Kidney glomerular epithelial cell (primary cell): ENCODE measurements around the gene SCN2B.

Experiments used
- DNase-seq: peaks from one replicate; lab custom pipeline; 2025; lab: John Stamatoyannopoulos, UW

The SCN2B gene

DNA sequence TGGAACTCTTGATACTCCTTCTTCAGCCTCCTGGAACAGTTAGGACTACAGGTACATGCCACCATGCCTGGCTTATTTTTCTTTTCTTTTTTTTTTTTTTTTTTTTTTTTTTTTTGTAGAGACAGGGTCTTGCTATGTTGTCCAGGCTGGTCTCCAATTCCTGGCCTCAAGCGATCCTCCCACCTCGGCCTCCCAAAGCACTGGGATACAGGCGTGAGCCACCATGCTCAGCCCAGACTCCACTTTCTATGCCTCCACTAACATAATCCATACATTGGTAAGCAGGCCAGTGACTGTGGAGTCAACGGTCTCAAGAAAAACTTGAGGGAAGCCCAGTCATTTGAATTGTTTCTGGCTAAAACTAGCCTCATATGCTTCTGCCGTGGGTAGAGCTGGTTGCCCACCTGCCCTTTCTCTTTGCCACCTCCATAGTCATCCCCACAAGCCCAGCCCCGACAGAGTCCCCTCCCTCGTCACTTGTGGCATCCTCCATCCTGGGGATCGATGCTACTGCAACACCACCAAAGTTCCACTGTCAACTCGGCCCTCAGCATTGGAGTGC lies 2.4 kb downstream of the SCN2B start:
- DNase-seq: no peak

DNA sequence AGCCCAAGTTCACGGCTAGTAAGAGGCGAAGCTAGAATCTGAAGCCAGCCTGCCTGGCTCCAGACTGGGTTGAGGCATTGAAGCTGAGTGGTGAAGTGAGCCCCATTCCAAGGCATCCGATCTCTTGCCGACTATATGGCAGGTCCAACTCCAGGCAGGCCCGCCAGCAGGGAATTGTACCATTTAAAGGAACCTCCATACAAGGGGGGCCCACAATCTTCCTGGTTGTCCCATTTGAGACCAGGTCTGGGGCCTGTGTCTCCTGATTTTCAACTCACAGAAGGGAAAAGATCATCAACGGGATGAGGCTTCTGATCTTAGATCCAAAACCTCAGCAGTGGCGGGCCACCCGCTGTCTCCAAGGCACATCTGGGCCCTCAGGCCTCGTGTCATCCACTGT lies 4.1 kb downstream of the SCN2B start:
- DNase-seq: no peak

DNA sequence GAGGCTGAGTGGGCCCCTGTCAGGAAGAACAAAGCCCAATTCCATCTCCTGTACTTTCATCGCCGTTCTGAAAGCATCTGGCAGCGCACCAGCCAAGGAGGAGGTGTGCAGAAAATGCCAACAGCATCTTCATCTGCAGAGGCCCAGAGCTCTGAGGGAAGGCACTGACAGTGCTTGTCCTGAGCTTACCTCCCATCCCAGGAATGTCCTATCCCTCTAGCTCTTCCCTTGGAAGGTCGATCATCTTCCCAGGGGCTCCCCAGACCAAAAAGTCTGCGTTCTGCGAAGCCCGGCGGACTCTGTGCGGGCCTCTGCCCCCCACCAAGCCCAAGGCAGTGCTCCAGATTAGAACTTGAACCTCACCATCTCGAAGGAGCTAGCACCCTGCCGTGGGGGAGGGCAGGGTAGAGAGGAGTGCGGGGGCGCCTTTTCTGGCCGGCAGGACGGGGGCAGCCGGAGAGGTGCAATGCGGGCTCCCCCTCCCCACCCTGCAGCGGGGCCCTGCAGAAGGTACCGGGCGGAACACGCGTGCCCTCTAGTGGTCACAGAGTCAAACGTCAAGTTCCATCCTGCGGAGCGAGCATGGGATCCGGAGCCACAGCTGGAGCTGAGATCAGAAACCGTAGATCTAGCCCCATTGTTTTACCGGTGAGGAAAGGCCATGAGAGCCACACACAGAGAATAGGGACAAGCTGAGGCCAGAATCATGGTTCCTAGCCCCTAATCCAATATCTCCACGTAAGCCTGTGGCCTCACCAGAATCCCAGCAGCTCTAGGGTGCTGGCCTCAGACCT lies 5.0 kb downstream of the SCN2B start:
- peak; percentile 50 for DNase-seq

DNA sequence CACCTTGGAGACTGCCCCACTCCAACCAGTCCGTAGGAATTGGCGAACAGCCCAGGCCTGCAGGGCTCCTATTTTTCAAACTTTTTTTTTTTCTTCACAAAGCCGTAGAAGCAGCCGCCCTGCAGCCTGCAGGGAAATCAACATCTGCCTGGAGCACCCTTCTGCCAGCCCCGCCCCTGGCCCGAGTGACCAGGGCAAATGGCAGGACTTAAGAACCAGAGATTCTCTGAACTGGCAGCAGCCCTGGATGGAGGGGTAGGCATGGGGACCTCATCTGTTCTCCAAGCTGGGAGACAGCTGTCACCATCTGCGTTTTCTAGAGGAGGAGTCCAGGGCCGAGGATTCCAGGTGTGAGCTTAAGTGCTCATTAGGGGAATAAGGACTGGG lies 5.6 kb downstream of the SCN2B start:
- no peak for DNase-seq

DNA sequence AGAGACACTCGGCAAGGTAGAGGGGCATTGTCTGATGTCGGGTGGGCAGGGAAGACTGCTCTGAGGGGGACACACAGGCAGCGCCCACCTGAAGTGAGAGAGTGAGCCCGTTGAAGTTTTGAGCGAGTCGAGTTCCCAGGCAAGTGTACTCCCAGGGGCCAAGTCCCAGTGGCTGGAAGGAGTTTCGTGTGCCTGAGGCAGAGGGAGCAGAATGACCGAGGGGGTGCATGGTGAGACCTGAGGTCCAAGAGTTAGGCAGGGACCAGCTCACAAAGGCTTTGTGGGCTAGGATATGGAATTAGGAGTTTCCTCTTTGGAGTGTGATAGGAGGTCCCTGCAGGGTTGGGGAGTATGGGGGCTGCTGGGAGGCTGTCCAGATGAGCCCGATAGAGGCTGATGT lies 6.2 kb downstream of the SCN2B start:
- no peak for DNase-seq

DNA sequence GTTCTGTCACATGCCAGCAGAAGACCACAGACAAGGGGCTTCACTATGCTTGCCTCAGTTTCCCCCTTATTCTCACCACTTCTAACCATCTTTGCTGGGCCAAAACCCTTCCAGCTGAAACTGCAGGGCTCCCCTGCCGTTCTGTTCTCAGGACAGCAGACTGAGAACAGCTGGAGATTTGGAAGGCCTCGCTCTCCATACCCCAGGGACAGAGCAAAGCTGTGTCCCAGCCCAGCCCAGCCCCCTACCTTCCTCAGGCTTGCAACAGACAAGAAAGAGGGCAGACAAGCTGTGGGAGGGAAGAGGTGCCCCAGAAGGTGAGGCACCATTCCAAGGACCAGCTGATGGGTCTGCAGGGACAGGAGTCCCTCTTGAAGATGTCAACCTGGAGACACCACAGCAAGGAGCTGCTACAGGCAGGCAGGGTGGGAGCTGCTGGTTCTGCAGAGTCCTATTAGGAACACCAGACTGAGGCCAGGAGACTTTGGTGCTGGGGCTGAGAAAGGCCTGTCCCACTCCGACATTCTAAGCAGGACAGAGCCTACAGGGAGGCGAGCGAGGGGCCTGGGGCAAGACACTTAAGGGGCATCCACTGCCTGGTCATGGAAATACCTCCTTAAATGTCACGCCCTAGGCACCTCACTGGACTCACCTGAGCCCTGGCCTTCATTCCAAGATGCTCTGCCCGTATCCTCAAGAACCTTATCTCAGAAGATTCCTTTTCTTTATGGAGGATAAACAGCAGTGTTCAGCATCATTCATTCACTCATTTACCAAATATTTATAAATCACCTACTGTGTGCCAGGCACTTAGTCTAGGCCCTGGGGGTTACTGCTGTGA lies 6.9 kb downstream of the SCN2B start:
- no peak for DNase-seq

DNA sequence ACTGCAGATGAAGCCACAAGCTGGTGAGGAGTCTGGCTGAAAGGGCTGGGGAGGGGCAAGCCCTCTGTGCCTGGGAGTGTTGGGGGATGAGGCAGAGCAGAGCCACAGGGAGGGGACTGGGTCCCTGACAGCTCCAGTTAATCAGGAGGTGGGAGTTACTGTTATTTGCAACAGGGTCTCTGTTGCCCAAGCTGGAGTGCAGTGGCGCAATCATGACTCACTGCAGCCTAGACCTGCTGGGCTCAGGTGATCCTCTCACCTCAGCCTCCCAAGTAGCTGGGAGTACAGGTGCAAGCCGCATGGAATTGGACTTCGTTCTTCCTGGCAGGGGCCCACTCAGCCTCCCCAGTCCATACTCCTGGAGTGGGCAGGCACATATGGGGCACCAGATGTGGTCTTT lies 7.7 kb downstream of the SCN2B start:
- no peak for DNase-seq

DNA sequence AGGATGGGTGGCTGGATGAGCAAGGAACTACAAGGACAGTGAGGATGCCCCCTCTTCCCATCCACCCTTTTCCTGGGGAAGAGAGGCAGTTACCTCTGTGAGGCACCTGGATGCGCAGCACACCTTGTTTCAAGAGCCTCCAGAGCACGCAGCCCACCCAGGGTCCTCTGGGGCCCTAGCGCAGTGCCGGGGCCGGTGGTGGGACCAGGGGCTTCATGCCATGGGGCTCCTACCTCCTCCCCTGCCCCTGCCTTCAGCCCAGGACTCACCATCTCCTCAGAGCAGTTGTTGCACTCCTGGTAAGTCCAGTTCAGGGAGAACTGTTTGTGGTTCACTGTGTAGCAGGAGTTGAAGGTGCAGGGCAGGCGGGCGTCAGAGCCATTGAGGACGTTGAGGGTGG lies 8.1 kb downstream of the SCN2B start:
- no peak for DNase-seq

DNA sequence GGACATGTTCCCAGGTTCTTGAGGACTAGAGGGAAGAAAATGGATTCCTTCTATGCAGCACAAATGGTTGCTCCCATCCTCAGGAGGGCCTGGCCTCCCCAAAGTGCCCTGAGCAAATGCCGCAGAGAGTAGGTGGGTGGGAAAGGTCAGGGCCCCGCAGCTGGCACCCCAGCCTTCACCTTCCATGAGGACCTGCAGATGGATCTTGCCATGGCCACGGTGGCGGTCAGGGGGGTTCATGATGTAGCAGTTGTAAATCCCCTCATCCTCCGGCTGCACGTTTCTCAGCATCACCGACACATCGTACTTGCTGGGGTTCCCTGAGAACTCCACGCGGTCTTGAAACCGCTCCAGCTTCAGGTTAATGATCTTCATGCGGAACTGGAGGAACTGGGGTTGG lies 8.5 kb downstream of the SCN2B start:
- DNase-seq: no peak

DNA sequence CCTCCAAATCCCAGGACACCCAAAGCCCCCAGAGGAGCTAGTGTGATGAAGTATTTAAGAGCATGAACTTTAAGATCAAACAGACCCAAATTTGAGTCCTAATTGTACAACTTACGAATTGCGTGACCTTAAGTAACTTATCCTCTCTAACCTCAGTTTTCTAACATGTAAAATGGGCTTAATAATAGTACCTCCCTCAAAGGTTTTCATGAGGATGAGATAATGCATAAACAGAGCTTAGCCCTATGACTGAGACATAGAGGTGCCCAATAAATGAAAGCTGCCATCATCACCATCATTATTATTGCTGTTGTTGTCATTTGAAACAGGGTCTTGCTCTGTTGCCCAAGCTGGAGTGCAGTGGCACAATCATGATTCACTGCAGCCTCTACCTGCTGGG lies 9.2 kb downstream of the SCN2B start:
- no peak for DNase-seq

DNA sequence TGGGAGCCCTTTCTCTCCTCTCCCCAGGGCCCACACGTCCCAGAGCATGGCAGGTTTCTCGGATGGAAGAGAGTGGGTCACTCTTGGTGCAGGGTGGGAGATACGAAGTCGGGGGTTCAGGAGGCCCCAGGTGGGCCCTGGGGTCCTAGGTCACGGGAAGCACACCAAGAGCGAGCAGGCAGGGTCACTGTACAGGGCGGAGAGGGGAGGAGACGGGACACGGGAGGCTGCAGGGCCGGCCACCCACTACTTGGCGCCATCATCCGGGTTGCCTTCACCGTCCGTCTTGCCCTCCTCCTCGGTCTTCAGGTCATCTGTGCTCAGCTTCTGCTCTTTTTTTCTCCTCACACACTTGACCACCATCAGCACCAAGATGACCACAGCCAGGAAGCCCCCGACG lies 9.8 kb downstream of the SCN2B start:
- DNase-seq: no peak

DNA sequence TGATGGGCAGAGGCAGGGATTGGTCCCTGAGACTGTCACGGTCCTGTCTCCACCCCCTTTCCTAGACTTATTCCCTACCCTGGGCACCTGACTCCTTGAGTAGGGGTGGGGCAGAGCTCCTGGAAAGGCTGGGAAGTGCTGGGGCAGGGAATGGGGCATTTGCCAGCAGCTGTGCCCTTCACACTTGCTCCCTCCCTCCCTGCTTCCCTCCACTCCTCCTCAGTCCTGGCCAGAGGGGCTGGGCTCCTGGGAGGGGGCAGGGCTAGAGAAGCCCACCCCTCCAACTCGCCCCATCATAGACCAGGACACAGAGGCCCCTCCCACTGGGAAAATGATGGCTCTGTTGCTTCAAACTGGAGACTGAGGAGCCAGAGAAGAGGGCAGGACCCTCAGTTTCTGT lies 11.6 kb downstream of the SCN2B start:
- no peak for DNase-seq

DNA sequence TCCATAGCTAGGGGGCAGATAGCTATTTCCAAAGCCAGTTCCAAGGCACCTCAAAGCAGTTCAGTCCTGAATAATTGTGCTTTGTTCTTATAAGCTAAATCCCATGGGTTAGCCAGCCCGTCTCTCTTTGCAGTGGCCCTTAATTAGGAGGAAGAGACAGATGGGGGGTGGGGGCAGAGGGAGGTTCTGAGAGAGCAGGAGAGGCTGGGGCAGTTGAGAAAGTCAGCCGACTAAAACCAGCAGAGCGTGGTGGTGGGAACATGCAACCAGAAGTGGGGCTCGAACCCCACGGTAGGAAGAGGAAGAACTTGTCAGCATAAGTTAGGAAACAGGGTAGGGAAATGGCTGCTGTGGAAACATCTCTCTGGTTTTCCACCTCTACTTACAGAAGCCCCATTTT lies 12.9 kb downstream of the SCN2B start:
- no peak for DNase-seq

DNA sequence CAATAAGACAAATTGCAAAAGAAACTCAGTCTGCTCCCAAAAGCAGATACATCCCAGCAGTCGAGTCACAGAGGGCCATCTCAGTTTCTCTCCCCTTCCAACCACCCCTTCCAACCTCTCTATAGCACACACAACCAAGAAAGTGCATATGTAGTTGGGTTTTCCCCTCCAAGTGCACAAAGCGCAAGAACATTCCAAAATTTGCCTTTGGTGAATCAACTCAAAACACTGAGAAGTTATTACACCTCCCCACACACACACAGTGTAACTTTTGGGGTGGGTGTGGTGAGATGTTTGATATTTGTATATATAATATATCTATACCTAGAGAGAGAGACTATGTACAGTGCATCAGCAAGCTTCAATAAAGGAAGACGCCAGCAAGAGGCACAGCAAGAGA lies 13.6 kb downstream of the SCN2B start:
- DNase-seq: no peak

DNA sequence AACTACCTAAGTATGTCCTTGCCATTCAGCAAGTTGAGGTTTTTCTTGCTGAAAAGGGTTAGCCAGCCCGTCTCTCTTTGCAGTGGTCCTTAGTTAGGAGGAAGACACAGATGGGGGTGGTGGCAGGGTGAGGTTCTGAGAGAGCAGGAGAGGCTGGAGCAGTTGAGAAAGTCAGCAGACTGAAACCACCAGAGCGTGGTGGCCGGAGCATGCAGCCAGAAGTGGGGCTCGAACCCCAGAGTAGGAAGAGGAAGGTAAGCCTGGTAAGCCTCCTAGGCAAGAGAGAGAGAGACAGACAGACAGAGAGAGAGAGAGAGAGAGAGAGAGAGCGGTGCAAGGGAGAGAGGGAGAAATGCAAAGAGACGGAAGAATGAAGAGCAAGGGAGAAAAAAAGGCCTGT lies 14.7 kb downstream of the SCN2B start:
- DNase-seq: no peak

DNA sequence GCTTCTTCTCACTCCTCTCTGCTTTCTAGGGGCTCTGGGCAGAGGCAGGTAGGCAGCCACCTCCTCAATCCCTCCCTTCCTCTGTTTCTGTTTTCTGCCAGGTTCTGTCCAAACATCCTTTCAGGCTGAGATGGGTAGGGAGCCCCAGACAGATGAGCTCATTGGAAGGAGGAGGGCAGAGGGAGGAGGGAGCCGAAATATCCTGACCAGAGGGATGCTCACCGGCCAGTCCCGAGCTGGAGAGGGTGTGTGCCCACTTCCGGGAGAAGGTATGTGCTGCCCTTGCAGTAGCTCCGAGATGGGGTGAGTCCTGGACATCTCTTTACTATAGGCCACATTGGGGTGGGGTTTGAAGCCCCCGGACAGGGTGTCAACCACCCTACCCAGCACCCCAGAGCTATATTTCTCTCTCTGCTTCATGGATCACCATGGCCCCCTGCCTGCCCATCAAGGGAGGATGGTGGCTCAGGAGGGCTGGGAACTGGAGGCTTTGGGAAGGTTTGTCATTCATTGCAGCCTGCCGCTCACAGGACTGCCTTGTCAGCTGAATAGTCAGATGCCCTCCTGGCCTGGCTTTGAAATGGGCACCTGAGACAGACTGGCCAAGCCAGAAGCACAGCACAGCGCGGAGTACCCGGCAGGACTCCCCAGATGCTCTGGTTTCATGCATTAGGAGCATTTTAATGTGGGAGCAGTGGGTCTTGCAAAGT lies 19.1 kb downstream of the SCN2B start:
- DNase-seq: no peak

DNA sequence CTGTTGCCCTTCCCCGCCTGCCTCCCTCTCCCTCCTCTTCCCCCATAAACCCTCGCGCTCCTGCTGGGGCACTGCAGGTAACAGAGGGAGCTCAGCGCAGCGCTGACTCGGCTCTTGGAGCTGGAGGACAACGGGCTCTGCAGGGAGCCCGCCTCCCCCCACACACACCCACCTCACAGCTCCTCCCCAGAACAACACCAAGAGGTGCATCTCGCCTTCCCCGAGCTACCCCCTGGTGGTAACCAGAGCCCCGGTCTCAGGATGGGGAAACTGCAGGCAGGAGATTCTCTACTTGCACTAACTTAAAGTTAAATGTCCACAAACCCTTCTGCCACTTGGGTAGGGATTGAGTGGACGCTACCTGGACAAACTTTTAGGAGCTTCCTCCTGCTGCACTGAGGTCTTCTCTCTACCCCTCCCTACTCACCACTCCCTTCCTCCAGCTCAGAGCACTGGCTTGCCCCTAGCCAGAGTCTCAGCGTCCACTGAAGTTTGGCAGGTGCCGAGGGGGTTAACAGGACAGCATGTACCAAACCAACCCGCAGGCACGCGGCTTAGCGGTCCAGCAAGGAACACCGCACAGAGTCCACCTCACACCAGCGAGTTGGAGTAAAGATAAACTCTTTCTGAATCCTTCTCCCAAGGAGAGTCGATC lies 19.8 kb downstream of the SCN2B start:
- no peak for DNase-seq

DNA sequence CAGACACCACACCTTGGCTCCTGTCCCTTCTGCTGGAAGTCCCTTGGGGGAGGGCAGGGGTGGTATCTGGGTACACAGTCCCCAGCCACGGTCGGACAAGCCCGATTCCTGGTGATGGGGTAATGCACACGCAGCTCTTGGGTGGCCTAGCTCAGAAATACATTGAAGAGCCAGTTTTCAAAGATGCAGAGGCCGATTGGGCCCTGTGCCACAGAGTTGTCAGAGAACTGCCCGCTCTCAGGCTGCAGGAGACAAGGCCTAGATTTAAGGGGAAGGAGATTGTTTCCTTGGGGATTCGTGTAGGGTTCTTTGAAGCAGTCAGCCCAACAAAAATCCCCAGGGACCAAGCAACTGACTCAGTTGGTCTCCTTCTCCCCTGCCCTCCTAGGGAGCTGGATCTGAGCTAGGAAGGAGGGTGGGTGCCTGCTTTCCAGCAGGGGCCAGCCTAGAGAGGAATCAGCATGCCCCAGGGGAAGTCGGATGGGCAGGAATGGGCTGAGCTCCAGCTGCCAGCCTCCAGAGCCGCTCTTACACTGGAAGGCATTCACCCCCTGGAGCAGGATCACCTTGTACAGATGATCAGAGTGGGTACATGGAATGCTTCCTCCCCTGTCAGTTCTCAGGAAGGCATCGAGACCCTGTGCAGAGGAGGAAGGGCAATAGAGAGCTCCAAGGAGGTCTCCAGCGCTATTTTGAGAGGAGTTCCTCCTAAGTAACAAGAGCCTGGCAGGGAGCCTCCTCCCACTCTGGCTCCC lies 20.5 kb downstream of the SCN2B start:
- DNase-seq: no peak

DNA sequence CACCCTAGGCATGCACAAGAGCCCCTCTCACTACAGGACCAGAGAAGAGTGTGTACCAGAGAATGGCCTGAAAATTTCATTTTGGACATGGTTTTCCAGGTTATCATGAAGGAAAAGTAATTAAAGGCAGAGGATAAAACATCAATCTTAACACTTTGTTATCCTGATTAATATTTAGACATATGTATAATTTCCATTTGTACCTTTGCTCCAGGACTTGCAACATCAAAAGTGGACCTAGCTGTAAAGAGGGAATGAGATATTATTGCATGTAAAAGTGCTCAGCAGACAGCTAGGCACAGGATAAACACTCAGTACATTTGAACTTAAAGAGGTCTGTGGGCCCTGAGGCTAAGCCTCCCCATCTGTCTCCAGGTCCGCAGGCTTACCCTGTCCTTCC lies 21.8 kb downstream of the SCN2B start:
- DNase-seq: no peak

DNA sequence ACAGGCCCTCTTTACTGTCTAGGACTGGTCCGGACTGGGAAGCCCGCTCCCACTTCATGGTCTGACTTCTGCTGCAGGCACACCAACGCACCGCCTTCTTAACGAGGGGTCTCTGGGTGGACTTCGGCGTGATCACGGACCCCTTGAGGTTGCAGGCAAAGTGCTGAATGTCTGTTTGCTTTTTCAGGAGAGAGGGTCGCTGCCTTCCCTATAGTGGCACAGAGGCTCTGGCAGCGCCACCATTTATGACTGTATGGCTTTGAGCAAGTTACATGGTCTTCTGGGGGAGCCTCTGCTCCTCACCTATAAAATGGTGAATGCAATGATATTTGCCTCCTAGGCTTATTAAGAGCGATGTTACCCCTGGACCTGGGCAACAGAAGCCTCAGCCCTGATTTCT lies 22.5 kb downstream of the SCN2B start:
- DNase-seq: no peak

DNA sequence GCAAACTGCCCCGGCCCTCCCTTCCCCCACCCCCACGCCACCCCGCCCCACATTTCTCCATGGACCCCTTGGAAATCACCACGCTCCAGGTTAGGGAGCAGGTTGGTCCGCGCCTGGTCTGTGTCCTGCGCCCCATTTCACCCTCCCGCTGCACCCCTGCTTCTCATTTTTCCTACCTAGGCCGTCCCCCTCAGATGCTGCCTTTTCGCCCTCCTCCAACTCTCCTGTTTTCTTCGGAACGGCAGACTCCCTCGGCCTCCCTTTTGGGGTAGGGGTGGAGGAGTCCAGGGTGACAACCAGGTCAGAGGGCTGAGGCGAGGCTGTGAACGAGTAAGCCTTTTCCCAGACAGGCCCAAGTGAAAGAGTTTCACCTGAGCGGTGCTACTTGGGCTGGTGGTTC lies 22.9 kb downstream of the SCN2B start:
- DNase-seq: no peak
